ENCODE data around the gene TBC1D23. TPM values are rescaled to one million over a fixed set of nuclear protein-coding genes. Genes with fewer than 3 reads are reported as not detected.
"Not testable (repeated sequence)": the region's sequence is repeated elsewhere in the genome, so short reads cannot be mapped to it uniquely, and the experiment has no call there.

Gene TBC1D23
- total RNA-seq = 10 to 100 TPM; 37.4 to 44.2 TPM
- total RNA-seq = 35.6 to 64.7 reads per million in 2 donors

- Mint-ChIP-seq H3K36me3 (ENCODE audit: low read depth) (peaks cover 2% of the 10 kb centered on the region), H3K27me3 (no peaks in the 10 kb centered on the region), H3K4me1 (peaks cover 39% of the 10 kb centered on the region), H3K27ac (peak within 1 kb of the TSS; percentile 96), H3K4me3 (peak within 1 kb of the TSS; percentile 91)
- H3K9me3 ChIP-seq (ENCODE audit: control insufficient read depth, low read length, poor library complexity, severe bottlenecking) = no peaks in the 10 kb centered on the region
- peak; percentile 89 to 95 (median 94) for DNase-seq
- peak; percentile 99 for ATAC-seq
Observed at GRCh38 chr3:100260685-100261484, at the start of gene TBC1D23. TBC1D23 (plus strand) TSS chr3:100260992; CDS start chr3:100261019, 27 bp downstream.

GRCh38 chr3:100213891-100214573 is 46.8 kb upstream of the TBC1D23 start:
- no peaks in the 10 kb centered on the region for H3K9me3 ChIP-seq (ENCODE audit: control insufficient read depth, low read length, poor library complexity, severe bottlenecking)
- peaks cover 11% of the 10 kb centered on the region for H3K4me1 Mint-ChIP-seq
- ATAC-seq (no peak), DNase-seq (no peak)
- H3K27ac Mint-ChIP-seq = peak overlapping the region; percentile 43
- H3K36me3 Mint-ChIP-seq (ENCODE audit: low read depth) = peaks cover 4% of the 10 kb centered on the region
- H3K27me3 Mint-ChIP-seq = peaks cover 22% of the 10 kb centered on the region
- no peak overlapping the region for H3K4me3 Mint-ChIP-seq

- H3K4me1 Mint-ChIP-seq = peaks cover 10% of the 10 kb centered on the region
- no peak for ATAC-seq
- no peaks in the 10 kb centered on the region for H3K9me3 ChIP-seq (ENCODE audit: control insufficient read depth, low read length, poor library complexity, severe bottlenecking)
- peaks cover 22% of the 10 kb centered on the region for H3K27me3 Mint-ChIP-seq
- H3K36me3 Mint-ChIP-seq (ENCODE audit: low read depth) = peaks cover 4% of the 10 kb centered on the region
- H3K4me3 Mint-ChIP-seq = no peak overlapping the region
- no peak for DNase-seq
- peak overlapping the region; percentile 43 for H3K27ac Mint-ChIP-seq
Observed at GRCh38 chr3:100214574-100214964, 46.2 kb upstream of the TBC1D23 start.

GRCh38 chr3:100216713-100217112 is 44.1 kb upstream of the TBC1D23 start:
- no peak for DNase-seq
- peaks cover 4% of the 10 kb centered on the region for H3K36me3 Mint-ChIP-seq (ENCODE audit: low read depth)
- H3K4me3 Mint-ChIP-seq = no peak overlapping the region
- no peaks in the 10 kb centered on the region for H3K4me1 Mint-ChIP-seq
- no peak for ATAC-seq
- H3K27me3 Mint-ChIP-seq = peaks cover 22% of the 10 kb centered on the region
- no peak overlapping the region for H3K27ac Mint-ChIP-seq
- H3K9me3 ChIP-seq (ENCODE audit: control insufficient read depth, low read length, poor library complexity, severe bottlenecking) = no peaks in the 10 kb centered on the region

GRCh38 chr3:100221159-100221558 is 39.6 kb upstream of the TBC1D23 start:
- ATAC-seq = no peak
- no peaks in the 10 kb centered on the region for H3K9me3 ChIP-seq (ENCODE audit: control insufficient read depth, low read length, poor library complexity, severe bottlenecking)
- H3K4me1 Mint-ChIP-seq = no peaks in the 10 kb centered on the region

GRCh38 chr3:100225193-100225592 is 35.6 kb upstream of the TBC1D23 start:
- H3K9me3 ChIP-seq (ENCODE audit: control insufficient read depth, low read length, poor library complexity, severe bottlenecking) = no peaks in the 10 kb centered on the region
- no peak overlapping the region for H3K27ac Mint-ChIP-seq
- peaks cover 2% of the 10 kb centered on the region for H3K36me3 Mint-ChIP-seq (ENCODE audit: low read depth)
- no peak overlapping the region for H3K4me3 Mint-ChIP-seq
- DNase-seq = no peak
- no peak for ATAC-seq
- peaks cover 3% of the 10 kb centered on the region for H3K4me1 Mint-ChIP-seq
- no peaks in the 10 kb centered on the region for H3K27me3 Mint-ChIP-seq

More at GRCh38 chr3:100221159-100221558, 39.6 kb upstream of the TBC1D23 start:
- H3K27ac Mint-ChIP-seq = no peak overlapping the region
- DNase-seq = no peak
- peaks cover 12% of the 10 kb centered on the region for H3K27me3 Mint-ChIP-seq
- H3K4me3 Mint-ChIP-seq = no peak overlapping the region
- peaks cover 2% of the 10 kb centered on the region for H3K36me3 Mint-ChIP-seq (ENCODE audit: low read depth)

- DNase-seq = no peak
- Mint-ChIP-seq H3K27ac (no peak overlapping the region), H3K4me1 (peaks cover 3% of the 10 kb centered on the region), H3K36me3 (ENCODE audit: low read depth) (peaks cover 2% of the 10 kb centered on the region), H3K4me3 (no peak overlapping the region), H3K27me3 (no peaks in the 10 kb centered on the region)
- H3K9me3 ChIP-seq (ENCODE audit: control insufficient read depth, low read length, poor library complexity, severe bottlenecking) = no peaks in the 10 kb centered on the region
- ATAC-seq = no peak
Observed at GRCh38 chr3:100225883-100226282, 34.9 kb upstream of the TBC1D23 start.

- DNase-seq = no peak
- ATAC-seq = no peak
- no peaks in the 10 kb centered on the region for H3K27me3 Mint-ChIP-seq
- H3K36me3 Mint-ChIP-seq (ENCODE audit: low read depth) = peaks cover 2% of the 10 kb centered on the region
- no peak overlapping the region for H3K27ac Mint-ChIP-seq
- H3K4me1 Mint-ChIP-seq = peaks cover 3% of the 10 kb centered on the region
- H3K9me3 ChIP-seq (ENCODE audit: control insufficient read depth, low read length, poor library complexity, severe bottlenecking) = no peaks in the 10 kb centered on the region
- H3K4me3 Mint-ChIP-seq = no peak overlapping the region
Observed at GRCh38 chr3:100226712-100227429, 33.9 kb upstream of the TBC1D23 start.

GRCh38 chr3:100227511-100227921 is 33.3 kb upstream of the TBC1D23 start:
- no peak for ATAC-seq
- DNase-seq = no peak
- peak overlapping the region; percentile 43 for H3K27ac Mint-ChIP-seq
- H3K9me3 ChIP-seq (ENCODE audit: control insufficient read depth, low read length, poor library complexity, severe bottlenecking) = no peaks in the 10 kb centered on the region
- peaks cover 2% of the 10 kb centered on the region for H3K36me3 Mint-ChIP-seq (ENCODE audit: low read depth)
- H3K4me1 Mint-ChIP-seq = peaks cover 3% of the 10 kb centered on the region
- no peaks in the 10 kb centered on the region for H3K27me3 Mint-ChIP-seq
- no peak overlapping the region for H3K4me3 Mint-ChIP-seq

- no peak for ATAC-seq
Observed at GRCh38 chr3:100228247-100228646, 32.5 kb upstream of the TBC1D23 start.

GRCh38 chr3:100229188-100229587 is 31.6 kb upstream of the TBC1D23 start:
- H3K36me3 Mint-ChIP-seq (ENCODE audit: low read depth); H3K27ac Mint-ChIP-seq: not testable (repeated sequence)

More at GRCh38 chr3:100228247-100228646, 32.5 kb upstream of the TBC1D23 start:
- Mint-ChIP-seq H3K27ac (peak overlapping the region; percentile 43), H3K36me3 (ENCODE audit: low read depth) (peaks cover 2% of the 10 kb centered on the region), H3K4me1 (peaks cover 3% of the 10 kb centered on the region), H3K4me3 (no peak overlapping the region), H3K27me3 (no peaks in the 10 kb centered on the region)
- no peak for DNase-seq
- H3K9me3 ChIP-seq (ENCODE audit: control insufficient read depth, low read length, poor library complexity, severe bottlenecking) = no peaks in the 10 kb centered on the region

GRCh38 chr3:100230710-100231109 is 30.1 kb upstream of the TBC1D23 start:
- Mint-ChIP-seq H3K27me3 (peaks cover 5% of the 10 kb centered on the region), H3K4me3 (no peak overlapping the region), H3K36me3 (ENCODE audit: low read depth) (peaks cover 4% of the 10 kb centered on the region), H3K27ac (no peak overlapping the region), H3K4me1 (peaks cover 3% of the 10 kb centered on the region)
- H3K9me3 ChIP-seq (ENCODE audit: control insufficient read depth, low read length, poor library complexity, severe bottlenecking) = no peaks in the 10 kb centered on the region
- DNase-seq (no peak), ATAC-seq (no peak)

More at GRCh38 chr3:100229188-100229587, 31.6 kb upstream of the TBC1D23 start:
- not testable (repeated sequence) for H3K9me3 ChIP-seq (ENCODE audit: control insufficient read depth, low read length, poor library complexity, severe bottlenecking); H3K27me3 Mint-ChIP-seq; H3K4me3 Mint-ChIP-seq; ATAC-seq; H3K4me1 Mint-ChIP-seq; DNase-seq

- DNase-seq = no peak
- H3K4me1 Mint-ChIP-seq = peaks cover 3% of the 10 kb centered on the region
- no peak overlapping the region for H3K27ac Mint-ChIP-seq
- ATAC-seq = no peak
- H3K9me3 ChIP-seq (ENCODE audit: control insufficient read depth, low read length, poor library complexity, severe bottlenecking) = no peaks in the 10 kb centered on the region
- H3K4me3 Mint-ChIP-seq = no peak overlapping the region
- H3K36me3 Mint-ChIP-seq (ENCODE audit: low read depth) = peaks cover 4% of the 10 kb centered on the region
- H3K27me3 Mint-ChIP-seq = peaks cover 5% of the 10 kb centered on the region
Observed at GRCh38 chr3:100231668-100232067, 29.1 kb upstream of the TBC1D23 start.

All from T-helper 17 cell (primary cell).